Esophagus muscularis mucosa (tissue), 3 donors: ENCODE results near the gene KRTAP19-8.

ENCODE experiments used
- POLR2A ChIP-seq: fragments of 450-650 bp; IDR thresholded peaks from one replicate; pipeline ENCODE4 v1.6.1; 2017; ENCODE audit warnings: antibody characterized with exemption, moderate library complexity, mild to moderate bottlenecking, low read depth
- TF ChIP-seq, protein P1 (sequence below), 3 experiments: fragments of 200-600 bp in 2 of 3; fragments of 450-650 bp in 1 of 3; sonication (generic) in 2 of 3; IDR thresholded peaks; one replicate each; pipeline ENCODE4 v1.5.1; 2017 to 2019; ENCODE audit warnings: antibody characterized with exemption in 3 of 3, mild to moderate bottlenecking in 2 of 3, moderate library complexity in 1 of 3

DNA sequence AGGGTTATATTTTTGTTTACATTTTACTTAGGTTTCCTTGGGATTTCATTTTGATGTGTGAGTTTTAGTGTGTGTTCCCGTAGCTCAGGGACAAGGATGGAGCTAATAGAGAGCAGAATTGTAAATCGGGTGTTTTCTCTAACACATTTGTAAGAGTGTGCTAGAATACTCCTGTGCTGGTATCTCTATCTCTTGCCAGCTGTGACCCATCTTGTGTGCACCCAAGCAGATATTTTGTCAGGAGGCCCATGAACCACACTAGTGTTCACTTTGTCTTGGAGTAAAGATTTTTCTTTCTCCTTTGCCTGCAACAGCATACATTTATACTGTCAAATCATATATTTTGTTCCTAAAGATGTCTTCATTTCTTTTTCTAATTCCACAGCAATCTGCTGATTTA, 23.4 kb downstream of the KRTAP19-8 start:
- TF ChIP-seq, protein P1, sequence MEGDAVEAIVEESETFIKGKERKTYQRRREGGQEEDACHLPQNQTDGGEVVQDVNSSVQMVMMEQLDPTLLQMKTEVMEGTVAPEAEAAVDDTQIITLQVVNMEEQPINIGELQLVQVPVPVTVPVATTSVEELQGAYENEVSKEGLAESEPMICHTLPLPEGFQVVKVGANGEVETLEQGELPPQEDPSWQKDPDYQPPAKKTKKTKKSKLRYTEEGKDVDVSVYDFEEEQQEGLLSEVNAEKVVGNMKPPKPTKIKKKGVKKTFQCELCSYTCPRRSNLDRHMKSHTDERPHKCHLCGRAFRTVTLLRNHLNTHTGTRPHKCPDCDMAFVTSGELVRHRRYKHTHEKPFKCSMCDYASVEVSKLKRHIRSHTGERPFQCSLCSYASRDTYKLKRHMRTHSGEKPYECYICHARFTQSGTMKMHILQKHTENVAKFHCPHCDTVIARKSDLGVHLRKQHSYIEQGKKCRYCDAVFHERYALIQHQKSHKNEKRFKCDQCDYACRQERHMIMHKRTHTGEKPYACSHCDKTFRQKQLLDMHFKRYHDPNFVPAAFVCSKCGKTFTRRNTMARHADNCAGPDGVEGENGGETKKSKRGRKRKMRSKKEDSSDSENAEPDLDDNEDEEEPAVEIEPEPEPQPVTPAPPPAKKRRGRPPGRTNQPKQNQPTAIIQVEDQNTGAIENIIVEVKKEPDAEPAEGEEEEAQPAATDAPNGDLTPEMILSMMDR (IDR thresholded peaks at IDR 0.05) = no peak
- TF ChIP-seq POLR2A = no peak
